Nephron progenitor cell (in vitro differentiated cells): ENCODE results near the gene BTF3L4.
"Not testable (repeated sequence)": the region's sequence is repeated elsewhere in the genome, so short reads cannot be mapped to it uniquely, and the experiment has no call there.

ENCODE experiments used
- DNase-seq: peaks from one replicate; pipeline ENCODE4 v3.0.0; 2021
- H3K27ac Mint-ChIP-seq: 2 replicates; pipeline ENCODE4 v1.8.0; 2021; ENCODE audit warnings: mild to moderate bottlenecking, moderate library complexity, mixed read lengths
- H3K27me3 Mint-ChIP-seq: 2 replicates; pipeline ENCODE4 v1.8.0; 2021; ENCODE audit warnings: mild to moderate bottlenecking, low read depth, mixed read lengths; ENCODE audit not compliant: poor library complexity
- H3K36me3 Mint-ChIP-seq: 2 replicates; pipeline ENCODE4 v1.8.0; 2021; ENCODE audit warnings: low read depth, mixed read lengths
- H3K4me1 Mint-ChIP-seq: 2 replicates; pipeline ENCODE4 v1.8.0; 2021; ENCODE audit warnings: mixed read lengths
- H3K4me3 Mint-ChIP-seq: 2 replicates; pipeline ENCODE4 v1.8.0; 2021; ENCODE audit warnings: mild to moderate bottlenecking, moderate library complexity, mixed read lengths
- H3K9me3 Mint-ChIP-seq: 2 replicates; pipeline ENCODE4 v1.8.0; 2021; ENCODE audit warnings: mild to moderate bottlenecking, moderate library complexity, mixed read lengths
- CTCF ChIP-seq: fragments of 200-600 bp; sonication (generic); IDR thresholded peaks from 2 replicates; pipeline ENCODE4 v1.5.0; 2021; ENCODE audit warnings: antibody characterized with exemption

The BTF3L4 gene

GRCh38 chr1:52028328-52028727, 27.8 kb upstream of the BTF3L4 start:
- DNase-seq: no peak
- no peak overlapping the region for H3K27ac Mint-ChIP-seq
- H3K4me3 Mint-ChIP-seq: no peak overlapping the region
- peaks cover 6% of the 10 kb centered on the region for H3K27me3 Mint-ChIP-seq
- peaks cover 26% of the 10 kb centered on the region for H3K36me3 Mint-ChIP-seq
- no peaks in the 10 kb centered on the region for H3K9me3 Mint-ChIP-seq
- peaks cover 30% of the 10 kb centered on the region for H3K4me1 Mint-ChIP-seq
- no peak for TF ChIP-seq CTCF

- Mint-ChIP-seq H3K36me3 (peaks cover 21% of the 10 kb centered on the region), H3K4me1 (peaks cover 32% of the 10 kb centered on the region)
These were observed 27.3 kb upstream of the BTF3L4 start for GRCh38 chr1:52028839-52029238.

DNA sequence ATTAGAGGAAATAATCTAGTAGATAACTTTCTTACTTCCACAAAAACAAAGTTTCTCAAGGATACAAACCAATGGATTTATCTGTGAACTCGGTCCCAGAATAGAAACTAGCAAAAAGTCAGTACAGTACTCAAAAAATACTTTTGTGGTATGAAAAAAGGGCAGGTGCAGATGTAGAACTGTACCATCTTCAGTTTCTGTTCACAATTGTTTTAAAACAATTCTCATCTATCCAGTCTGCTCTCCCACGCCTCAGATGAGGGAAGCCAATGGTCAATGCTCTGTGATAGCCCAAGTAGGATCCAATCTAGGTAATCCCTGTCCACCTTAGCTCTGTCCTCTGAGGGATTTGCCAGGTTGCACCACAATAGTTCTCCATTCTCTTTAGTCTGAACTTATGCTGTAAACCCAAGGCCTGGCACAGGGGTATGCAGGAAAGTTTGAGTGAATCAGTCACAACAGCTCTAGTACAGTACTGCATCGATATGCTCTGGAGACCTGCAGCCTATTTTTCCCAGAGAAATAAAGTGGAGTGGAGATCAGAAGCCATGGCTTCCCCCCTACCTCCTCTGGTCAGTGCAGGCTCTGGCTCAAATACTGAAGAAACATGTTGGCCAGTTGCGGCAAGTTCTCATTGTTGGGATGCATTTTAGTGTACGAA, 23.8 kb upstream of the BTF3L4 start:
- TF ChIP-seq CTCF: no peak
- Mint-ChIP-seq H3K4me3 (peak overlapping the region; percentile 90), H3K27me3 (peaks cover 2% of the 10 kb centered on the region), H3K36me3 (peaks cover 6% of the 10 kb centered on the region), H3K27ac (no peak overlapping the region), H3K9me3 (no peaks in the 10 kb centered on the region), H3K4me1 (peaks cover 37% of the 10 kb centered on the region)
- DNase-seq: no peak

More at GRCh38 chr1:52028839-52029238, 27.3 kb upstream of the BTF3L4 start:
- H3K4me3 Mint-ChIP-seq, DNase-seq, H3K9me3 Mint-ChIP-seq, H3K27me3 Mint-ChIP-seq, H3K27ac Mint-ChIP-seq: not testable (repeated sequence)

DNA sequence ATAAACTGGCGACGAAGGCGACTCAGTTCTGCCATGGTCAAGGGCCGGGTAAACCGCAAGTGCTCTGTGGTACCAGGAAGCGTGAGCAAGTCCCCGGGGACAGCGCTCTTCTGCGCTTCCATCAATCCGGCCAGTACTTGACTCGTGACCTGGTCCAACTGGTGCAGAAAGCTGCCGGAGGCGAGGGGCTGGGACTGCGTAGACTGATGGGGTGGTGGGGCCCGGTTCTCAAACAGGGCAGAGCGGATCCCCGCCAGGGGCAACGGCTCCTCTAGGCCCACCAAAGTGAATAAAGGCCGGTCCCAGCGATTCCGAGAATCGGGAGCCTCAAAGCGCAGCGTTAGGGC, 23.3 kb upstream of the BTF3L4 start:
- no peaks in the 10 kb centered on the region for H3K9me3 Mint-ChIP-seq
- DNase-seq: peak; percentile 39
- no peak overlapping the region for H3K27ac Mint-ChIP-seq
- peaks cover 6% of the 10 kb centered on the region for H3K36me3 Mint-ChIP-seq
- TF ChIP-seq CTCF: no peak
- H3K27me3 Mint-ChIP-seq: peaks cover 2% of the 10 kb centered on the region
- H3K4me3 Mint-ChIP-seq: peak overlapping the region; percentile 90
- peaks cover 37% of the 10 kb centered on the region for H3K4me1 Mint-ChIP-seq

DNA sequence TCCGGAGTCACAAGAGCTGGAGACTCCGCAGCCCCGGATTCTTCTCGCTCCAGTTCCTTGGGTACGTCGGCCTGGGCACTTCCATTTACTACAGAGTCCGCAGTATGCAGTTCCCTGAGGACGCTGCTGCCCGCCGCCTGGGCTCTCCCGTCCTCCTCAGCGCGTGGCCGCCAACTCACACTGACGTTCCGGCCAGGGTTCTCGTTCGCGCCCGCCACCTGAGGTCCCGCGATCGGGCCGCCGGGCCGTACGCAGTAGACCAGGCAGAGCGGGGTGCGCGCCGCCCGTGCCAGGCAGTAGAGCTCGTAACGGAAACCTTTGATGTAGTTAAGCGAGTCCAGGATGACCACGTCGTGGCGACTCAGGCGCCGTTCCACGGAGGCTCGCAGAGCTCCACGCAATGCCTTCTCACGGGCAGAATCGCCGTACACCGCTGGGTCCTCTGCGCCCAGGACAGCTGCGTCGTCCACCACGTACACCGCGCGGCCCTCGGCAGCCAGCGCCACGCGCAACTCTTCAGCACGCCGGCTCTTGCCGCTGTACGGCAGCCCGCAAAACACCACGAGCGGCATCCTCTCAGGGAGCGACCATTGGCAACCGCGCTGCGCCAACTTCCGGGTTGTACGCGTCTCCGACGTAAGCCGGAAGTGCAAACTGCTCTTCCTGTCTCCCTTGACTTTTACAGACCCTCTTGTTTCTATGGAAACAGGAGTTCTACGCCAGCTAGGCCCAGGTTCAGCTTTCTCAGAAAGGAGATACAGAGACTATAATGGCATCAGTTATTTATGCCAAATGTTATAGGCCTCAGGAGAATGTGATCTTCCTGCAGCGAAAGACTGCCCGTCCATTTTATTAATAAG, 22.7 kb upstream of the BTF3L4 start, which contains the start of gene KTI12:
Gene KTI12 (minus strand): TSS at position 621 of the 860 bp plus-strand sequence. CDS start 49 bp downstream, at position 572.
- Mint-ChIP-seq H3K36me3 (peaks cover 8% of the 10 kb centered on the region), H3K9me3 (no peaks in the 10 kb centered on the region), H3K4me1 (peaks cover 37% of the 10 kb centered on the region), H3K27ac (peak within 1 kb of the TSS; percentile 91), H3K4me3 (peak within 1 kb of the TSS; percentile 90), H3K27me3 (peaks cover 2% of the 10 kb centered on the region)
- TF ChIP-seq CTCF: no peak
- peak; percentile 82 for DNase-seq

GRCh38 chr1:52034050-52034384, 22.1 kb upstream of the BTF3L4 start:
- H3K9me3 Mint-ChIP-seq: no peaks in the 10 kb centered on the region
- TF ChIP-seq CTCF: no peak
- H3K27ac Mint-ChIP-seq: peak overlapping the region; percentile 91
- H3K4me3 Mint-ChIP-seq: peak overlapping the region; percentile 90
- H3K36me3 Mint-ChIP-seq: peaks cover 11% of the 10 kb centered on the region
- DNase-seq: no peak
- H3K27me3 Mint-ChIP-seq: peaks cover 2% of the 10 kb centered on the region
- H3K4me1 Mint-ChIP-seq: peaks cover 37% of the 10 kb centered on the region
